Left kidney (tissue), 2 donors: ENCODE results near the gene TRIM17. TPM values are rescaled to one million over a fixed set of nuclear protein-coding genes. Genes with fewer than 3 reads are reported as not detected.

ENCODE experiments used
- DNase-seq: peaks from one replicate; pipeline ENCODE4 v3.0.0-alpha.2; 2013
- polyA plus RNA-seq: library from polyadenylated mRNA; unstranded; fragments of 120-200 nt; gene quantifications from one replicate; pipeline ENCODE4 v1.2.1, GENCODE V29; 2013; ENCODE audit not compliant: insufficient read length

Gene TRIM17
- polyA plus RNA-seq, 1 donor: 8.1 TPM

DNA sequence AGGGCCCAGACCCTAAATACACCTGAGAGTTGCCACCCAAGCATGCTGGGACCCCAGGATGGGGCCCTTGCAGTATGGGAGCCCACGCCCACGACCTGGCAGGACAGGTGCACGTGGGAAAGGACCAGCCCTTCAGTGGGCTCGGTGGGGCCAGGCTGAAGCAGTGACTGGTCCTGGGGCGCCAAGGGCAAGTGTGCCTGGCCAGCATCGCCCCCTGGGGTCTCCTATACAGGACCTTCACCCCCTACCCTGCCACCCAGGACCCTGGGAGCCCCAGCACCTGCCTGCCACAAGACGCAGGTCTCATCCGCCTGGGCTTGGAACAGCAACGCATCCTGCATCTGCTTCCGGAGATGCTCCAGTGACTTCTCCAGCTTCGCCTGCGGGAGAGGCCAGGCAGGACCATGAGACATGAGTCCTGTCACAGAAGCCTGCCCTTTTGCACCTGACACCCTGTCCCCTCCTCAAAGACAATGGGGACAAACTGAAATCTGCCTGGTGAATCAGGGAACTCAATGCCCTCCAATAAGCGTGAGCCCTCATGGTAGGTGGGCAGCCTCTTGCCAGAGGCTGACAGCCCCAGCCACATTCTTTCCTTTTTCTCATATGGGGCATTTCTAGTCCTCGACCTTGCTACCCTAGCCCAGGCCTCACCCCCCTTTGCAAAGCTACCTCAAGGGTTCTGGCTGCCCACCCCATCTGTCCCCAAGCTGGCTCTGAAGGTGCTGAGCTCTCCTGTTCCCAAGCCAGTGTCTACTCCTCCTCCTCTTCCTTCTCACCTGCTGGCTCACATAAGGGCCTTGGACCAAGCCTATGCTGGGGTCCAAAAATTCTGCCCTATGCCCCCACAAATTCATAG is 14.7 kb downstream of the TRIM17 start:
- DNase-seq: no peak

DNA sequence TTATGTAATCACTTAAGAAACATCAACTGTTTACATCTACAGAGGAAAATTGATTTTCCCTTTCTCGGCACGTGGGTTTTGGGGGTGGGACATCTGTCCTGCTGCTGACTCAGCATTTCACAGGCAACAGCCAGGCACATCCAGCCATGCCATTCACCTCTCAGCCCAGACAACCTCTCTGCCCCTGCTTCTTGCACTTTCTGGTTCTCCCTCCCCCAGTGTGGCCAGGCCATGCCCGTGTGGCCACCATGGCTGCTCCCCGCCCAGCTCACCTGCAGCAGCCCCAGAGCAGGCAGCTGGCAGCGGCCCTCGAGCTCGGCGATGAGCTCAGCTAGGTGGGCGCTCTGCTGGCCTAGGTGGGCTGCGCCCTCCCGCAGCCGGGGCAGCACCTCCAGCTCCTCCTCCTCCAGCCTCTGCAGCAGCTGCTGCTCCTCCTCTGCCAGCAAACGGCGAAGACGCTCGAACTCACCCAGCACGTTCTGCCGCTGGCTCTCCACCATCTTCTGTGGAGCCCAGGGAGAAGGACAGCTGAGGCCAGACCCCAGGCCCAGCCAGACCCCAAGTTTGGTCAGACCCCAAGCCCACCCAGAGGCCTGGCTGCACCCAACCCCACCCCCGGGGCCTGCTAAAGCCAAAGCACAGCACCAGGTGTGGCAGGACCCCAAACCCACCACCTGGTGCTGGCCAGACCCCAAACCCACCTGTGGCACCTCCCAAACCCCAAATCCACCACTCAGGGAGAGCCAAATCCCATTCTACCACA is 15.8 kb downstream of the TRIM17 start:
- DNase-seq: no peak

DNA sequence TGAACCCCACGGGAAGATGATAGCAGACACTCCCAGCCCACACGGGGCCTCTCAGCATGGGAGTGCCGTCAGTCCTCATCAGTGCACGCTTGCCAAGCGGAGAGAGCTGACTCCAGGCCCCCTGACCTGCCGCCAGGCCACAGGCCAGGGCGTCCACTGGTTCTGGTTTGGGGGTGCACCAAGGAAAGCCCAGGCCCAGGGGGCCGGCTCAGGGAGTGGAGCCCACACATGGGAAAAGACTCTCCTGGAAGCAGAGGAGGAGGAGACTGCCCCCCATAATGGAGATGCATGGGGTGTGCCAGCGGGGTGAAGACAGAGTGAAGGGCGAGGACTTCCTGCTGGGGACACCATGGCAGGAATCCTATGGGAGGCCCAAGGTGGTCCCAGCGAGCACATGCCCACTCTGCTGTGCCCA is 16.4 kb downstream of the TRIM17 start:
- no peak for DNase-seq

DNA sequence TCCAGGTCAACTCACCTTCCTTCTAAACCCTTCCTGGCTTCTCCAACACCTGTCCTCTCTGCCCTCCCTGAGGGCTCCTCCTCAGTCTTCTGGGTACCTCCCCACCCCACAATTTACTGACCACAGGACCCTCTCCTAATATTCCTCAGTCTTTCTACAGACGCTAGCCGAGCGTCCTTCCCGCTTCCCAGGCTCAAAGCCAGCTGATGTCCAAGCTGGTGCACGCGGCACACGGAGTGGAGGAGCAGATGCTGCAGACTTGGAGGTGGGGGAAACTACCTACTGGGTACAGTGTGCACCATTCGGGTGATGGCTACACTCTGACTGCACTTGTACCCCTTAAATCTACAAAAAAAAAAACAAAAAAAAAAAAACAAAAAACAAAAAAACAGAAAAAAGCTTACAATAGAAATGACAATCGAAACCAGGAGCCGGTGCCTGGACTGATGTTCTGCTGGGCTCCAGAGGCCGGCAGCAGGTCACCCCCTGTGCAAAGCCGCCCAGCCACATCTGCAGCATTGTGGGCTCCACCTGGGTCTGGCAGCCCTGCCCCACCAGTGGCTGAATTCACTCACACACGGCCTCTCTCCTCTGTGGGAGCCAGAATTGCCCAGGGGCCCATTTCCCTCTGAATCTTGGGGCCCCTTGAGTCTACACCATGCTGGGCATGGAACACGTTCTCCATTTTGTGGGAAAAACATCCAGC is 17.0 kb downstream of the TRIM17 start:
- no peak for DNase-seq

DNA sequence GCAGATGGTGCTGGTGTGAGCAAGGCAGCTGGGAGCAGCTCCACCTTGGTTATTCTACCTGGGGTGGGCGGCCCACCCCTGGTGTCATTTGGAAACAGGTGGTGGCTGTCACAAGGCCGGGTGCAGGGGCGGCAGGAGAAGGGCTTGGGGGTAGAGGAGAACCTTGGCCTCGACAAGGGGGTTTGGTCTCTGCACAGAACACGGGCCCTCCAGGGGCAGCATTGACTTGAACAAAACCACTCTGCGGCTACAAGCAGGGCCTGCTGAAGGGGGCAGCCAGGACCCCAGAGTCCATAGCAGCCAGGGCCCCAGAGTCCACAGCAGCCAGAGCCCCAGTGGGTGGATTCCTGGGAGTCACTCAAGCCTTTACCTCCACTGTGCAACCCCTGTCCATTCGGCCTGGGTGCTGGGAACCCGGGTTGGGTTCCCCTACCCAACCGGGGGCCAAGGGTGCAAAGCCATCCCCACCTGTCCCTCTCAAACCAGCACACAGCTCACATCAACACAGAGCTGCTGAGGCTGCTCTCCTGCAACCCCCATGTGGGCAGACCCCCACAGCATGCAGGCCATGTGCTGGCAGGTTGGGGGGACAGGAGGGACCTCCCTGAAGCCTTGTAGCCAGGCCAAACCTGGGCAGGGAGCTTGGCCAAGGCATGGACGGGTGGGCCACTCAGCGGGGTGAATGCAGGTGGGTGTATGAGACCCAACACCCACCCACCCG is 17.8 kb downstream of the TRIM17 start:
- DNase-seq: no peak

DNA sequence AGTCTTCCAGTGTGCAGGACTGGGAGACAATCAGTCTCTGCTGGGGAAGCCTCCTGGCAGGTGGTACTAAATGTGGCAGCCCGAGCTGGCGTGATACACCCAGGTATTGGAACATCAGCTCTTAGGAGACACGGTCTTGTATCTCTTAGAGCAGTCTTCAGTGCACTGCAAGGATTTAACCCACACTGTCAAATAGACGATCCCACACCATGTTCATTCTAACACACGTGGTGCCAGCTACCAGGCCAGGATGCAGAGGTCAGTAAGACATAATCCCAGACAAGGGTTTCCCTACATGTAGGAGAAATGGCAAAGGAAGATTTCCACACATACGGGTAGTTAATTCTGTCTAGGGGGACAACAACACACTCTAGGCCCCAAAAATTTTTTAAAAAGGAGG is 18.7 kb downstream of the TRIM17 start:
- DNase-seq: no peak

DNA sequence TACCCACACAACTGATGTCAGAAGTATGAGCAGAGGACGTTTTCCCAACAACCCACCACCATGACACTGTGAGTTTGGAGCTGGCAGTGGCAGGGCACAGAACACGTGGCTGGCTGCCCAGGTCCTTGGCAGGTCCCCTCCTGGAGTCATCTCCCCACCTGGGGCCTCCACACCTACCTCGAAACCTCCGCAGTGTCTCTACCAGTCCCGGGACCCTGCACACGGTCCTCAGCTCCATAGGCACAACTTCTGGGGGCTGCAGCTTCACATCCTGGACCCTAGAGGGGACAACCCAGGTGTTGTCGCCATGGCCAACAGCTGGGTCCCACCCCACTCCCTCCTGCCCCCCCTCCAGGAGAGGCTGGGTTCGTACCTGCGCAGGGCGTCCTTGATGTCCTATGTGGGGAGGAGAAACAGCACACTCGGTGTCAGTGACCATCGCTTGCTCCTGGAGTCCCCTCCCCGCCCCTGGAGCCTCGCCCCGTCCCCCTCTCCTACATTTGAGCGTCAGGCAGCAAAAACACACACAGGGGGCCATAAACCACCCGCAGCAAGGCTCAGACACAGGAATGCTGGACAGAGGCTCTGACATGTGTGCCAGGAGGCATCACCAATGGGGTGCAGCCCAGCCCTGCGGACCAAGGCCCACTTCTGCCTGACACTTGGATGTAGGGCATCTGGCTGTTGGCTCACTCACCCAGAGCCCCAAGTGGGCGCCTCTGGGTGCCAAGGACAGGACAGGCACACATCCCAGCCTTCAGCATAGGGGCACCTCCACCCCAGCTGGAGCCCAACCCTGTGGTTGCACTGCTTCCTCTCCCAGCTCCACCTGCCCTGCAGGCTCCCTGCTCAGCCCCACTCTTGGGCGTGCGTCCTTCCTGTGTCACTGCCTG is 19.6 kb downstream of the TRIM17 start:
- no peak for DNase-seq

DNA sequence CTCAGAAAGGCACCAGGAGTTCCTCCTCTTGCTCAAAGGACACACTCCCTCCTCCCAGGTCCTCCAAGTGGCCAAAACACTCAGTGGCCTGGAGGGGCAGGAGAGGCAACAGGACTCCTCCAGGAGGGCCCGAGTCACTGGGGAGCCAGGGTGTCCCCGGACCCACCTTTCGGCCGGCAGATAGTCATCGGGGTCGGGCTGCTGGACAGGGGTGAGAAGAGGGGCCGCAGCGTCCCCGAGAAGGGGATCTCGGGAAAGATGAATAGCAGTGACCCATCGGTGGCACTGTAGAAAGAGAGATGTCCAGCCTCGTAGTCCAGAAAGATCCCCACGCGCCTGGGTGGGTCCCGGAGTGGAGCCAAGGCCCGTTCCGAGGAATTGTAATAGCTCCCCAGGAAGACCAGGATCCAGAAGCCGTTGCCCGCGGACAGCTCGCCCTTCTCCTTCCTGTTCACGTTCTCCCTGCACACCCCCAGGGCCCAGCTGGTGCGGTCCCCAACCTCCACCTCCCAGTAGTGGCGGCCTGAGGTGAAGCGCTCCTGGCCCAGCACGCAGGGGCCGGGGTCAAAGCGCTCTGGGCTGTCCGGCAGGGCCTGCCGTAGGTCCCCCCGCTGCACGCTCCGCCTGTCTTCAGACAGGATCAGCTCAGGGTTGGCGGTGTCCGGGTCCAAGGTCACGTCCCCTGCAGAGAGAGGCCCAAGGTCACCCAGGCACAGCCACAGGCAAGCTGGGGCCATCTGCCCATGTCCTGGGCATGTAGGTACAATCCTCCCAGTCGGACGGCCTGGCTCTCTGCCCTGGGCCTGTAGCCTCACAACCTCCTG is 21.9 kb downstream of the TRIM17 start:
- DNase-seq: no peak

DNA sequence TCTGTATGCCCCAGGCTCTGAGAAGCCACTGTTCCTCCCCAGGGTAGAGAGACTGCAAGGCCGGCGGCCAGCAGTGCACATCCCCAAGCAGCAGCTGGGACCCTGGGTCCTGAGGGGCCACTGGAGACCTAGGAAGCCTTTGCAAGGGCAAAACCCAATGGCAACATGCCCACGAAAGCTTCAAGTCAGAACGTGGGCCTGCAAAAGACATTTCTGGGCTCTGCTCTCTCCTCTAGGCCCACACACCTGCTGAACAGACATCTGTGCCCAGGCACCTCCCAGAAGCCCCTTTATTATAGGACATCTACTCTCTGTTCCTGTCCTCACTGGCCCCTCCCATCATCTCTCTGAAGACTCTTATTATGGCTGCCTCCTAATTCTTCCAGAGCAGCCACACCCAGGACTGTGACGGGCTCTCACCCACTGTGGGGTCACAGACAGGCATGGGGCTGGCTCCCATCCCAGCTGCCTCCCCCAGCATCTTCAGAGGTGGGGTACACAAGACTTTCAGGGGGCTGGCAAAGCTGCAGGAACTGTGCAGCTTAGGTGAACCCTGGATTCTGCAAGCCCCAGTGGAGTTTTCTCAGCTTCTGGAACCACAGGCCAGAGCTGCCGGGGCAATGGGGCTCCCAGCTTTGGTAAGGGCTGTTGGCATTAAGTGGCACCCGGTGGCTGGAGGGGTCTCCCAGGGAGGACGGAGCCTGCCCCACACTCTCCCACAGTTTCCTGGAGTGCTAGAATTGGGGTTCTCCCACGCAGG is 22.7 kb downstream of the TRIM17 start:
- no peak for DNase-seq

DNA sequence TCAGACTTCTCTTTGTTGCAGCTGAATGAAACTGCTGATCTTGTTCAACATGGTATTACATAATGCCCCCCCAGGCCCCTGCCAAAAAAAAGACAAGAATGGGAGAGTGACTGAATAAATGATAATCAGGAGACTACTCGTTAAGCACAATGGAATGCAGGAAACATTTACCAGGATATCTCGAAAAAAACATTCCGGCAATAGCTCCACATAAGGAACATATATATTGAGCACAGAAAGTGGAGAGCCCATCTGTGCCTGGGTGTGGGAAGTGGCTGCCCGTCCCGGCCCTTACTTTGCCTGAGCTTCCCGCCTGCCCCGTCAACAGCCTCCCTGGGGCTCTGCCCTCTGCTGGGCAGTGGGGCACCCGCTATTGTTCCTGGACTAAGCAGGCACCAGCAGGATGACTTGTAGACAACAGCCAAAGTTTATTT is 23.4 kb downstream of the TRIM17 start:
- DNase-seq: no peak

DNA sequence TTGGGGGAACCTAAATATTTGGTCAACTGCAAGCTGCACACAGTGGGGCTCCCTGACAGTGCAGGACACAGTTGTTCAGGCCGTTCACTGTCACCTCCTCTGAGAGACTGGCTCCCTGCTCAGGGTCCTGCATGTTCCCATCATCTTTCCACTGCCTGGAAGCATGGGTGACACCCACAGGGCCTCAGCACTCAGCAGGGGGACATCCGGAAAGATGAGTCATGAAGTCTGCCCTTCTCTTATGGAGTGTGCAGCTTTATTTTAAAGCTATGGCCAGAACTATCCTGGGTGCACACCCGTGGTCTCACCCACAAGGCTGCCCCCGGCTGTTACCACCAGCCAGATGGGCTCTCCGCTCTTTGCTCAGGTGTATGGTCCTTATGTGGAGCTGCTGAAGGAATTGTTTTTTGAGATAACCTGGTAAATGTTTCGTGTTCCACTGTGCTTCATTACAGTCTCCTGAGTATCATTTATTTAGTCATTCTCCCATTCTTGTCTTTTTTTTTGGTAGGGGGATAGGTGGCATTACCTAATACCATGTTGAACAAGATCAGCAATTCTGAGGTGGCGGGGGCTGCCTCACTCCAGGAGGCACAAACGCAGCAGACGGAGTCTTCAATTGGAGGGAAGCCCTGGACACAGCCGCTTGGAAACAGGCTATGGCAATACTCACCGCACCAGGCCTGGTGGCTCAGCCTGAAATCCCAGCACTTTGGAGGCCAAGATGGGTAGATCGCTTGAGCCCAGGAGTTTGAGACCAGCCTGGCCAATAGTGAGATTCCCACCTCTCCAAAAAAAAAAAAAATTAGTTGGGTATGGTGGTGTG is 24.3 kb downstream of the TRIM17 start:
- DNase-seq: no peak

DNA sequence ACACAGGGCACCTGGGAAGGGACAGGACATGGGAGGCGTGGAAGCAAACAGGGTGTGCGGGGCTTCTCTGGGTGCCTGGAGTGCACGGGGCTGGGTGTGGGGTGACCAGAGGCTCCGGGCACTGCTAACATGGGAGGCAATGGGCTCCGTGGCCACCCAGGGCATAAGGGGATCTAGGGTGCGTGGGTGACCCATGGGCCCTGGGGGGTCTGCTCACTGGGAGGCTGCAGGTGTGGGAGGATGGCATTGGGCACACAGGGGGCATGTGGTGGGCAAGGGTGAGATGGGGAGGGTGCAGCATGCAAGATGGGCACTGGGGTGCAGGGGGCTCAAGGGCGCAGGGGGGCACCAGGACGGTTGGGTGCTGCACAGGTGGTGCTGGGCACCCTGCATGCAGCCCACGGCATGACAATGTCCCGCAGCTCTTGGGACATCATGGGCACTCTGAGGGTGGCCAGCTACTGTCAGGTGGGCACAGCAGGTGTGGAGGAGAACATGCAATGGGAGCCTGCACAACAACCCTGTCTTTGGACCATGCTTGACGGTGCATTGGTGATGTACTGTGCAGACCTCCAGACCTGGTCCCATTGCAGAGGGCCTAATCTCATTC is 25.1 kb downstream of the TRIM17 start:
- no peak for DNase-seq

DNA sequence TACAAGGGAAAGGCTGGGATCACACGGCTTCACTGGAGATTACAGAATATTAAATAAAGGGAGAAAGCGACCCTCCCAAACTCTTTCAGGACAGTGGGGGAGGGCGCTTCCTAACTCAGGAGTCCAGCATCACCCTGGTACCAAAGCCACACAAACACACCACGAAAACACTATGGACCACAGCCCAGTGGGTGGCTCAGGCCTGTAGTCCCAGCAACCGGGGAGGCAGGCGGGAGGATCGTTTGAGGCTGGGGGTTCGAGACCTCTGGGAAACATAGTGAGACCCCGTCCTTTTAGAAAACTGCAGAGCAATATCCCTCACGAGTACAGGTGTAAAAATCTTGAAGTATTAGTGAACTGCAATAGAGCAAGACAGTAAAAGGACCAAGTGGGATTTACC is 26.0 kb downstream of the TRIM17 start:
- no peak for DNase-seq

DNA sequence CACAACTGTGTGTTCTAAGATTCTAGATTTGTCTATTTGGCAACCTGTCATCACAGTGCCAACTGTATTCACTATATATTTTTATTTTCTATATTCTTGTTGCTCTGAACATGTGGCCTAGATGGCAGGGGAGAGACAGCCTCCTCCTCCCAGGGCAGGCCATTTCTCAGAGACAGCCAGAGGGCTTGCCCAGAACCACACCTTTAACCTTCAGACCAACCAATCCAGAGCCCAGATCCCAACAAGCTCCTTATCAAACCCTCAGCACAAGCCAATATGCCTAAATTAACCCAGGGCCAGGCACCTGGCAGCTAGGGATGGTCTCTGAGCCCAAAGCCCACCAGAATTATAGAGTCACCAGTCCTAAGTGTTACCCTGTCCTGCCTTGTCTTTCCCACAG is 29.3 kb downstream of the TRIM17 start:
- DNase-seq: no peak

DNA sequence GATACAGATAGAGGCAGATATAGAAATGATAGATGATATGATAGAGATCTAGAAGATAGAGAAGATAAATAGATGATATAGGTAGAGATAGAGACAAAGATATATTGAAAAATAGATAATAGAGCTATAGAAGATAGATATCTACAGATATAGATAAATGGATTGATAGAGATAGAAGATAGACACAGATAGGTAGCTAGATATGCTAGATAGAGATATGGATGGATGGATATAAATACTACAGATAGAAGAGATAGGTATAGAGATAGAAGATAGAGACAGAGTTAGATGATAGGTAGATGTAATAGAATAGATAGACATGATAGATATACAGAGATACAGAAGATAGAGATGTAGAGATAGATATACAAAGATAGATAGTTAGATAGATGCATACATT is 31.4 kb downstream of the TRIM17 start:
- no peak for DNase-seq

DNA sequence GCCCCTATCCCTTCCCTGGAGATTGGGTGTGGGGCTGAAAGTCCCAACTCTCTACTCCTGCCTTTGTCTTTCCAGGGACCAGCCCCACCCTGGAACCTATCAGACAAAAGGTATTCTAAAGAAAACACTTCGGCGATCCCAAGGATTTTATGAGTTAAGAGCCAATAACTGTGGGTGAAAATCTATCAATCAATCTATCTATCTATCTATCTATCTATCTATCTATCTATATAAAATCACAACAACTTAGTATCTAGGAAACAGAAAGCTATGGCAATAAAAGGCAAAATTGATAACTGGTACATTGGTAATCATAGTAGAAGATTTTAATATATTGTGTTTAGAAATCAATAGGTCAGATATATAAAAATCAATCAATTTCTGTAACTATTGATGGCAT is 32.9 kb downstream of the TRIM17 start:
- no peak for DNase-seq

DNA sequence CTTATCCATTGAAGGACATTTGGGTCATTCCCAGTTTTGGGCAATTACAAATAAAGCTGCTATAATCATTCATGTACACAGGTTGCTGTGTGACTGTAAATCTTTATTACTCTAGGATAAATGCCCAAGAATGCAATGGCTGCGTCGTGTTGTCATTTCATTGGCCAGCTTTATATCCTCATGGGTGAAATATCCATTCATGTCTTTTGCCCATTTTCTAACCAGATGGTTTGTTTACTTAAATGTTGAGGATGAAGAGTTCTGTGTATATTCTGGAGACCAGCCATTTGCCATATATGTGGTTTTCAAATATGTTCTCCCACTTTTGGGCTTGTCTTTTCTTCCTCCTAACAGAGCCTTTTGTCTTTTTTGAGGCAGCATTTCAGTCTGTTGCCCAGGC is 35.3 kb downstream of the TRIM17 start:
- DNase-seq: no peak

DNA sequence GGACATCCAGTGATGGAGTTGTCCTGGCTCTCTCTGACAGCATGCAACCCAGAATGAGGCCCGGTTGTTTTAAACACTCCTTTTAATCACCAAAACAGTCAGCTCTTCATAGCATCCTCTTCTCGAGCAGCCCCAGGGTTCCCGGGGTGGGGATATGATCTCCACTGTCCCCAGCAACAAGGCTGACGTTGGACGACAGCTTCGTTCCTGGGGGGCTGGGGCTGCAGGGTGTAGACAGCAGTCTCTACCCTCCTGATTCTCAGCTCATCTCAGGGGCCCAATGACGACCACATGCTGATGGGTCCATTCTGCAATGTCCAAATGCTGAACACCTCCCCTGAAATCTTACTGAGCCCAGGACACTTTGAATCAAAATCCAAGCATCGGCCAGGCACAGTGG is 37.0 kb downstream of the TRIM17 start:
- no peak for DNase-seq
